Dedifferentiated amniotic fluid mesenchymal stem cell (primary cell): Measurements from ENCODE around the gene HLTF.
"Not testable (repeated sequence)": the region's sequence is repeated elsewhere in the genome, so short reads cannot be mapped to it uniquely, and the experiment has no call there.

Experiments used
- DNase-seq: peaks from one replicate; pipeline ENCODE4 v3.0.0-alpha.2; 2016; ENCODE audit errors: extremely low spot score

Gene HLTF

DNA sequence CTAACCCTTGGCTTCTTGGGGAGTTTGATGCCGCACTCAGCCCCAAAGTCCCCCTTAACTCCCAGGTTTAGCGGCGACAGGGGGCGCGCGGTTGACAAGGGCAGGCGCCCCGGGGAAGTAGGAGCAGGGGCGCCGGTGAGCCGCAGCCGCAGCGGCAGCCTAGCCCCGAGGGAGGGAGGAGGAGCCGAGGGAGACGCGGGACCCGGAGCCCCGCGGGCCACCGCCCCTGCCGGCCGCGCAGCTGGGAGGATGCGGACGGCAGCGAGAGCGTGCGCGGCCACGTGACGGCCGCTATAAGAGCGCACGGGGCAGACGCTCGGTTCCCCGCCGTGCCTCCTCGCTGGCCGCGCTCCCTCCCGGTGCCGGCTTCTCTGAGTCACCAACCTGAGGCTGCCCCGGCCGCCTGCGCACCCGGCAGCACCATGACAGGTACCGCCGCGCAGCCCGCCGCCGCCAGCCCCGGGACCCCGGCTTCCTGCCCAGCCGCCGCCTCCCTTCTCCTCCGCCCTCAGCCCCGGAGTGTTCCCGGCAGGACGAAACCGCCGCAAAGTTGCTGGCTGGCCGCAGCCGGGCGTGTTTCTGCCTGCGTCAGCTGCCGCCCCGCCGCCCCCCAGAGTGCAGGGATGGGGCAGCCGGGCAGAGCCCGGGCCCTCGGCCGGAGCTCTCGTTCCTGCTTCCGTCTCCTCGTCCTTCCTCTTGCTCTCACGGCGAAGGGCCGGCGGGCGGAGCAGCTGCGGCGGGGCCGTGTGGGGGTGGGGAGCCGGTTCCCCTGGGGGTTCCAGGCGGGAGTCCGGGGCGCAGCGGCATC lies 94.9 kb downstream of the HLTF start, which contains the start of gene GYG1:
TSS of gene GYG1 (plus strand) at position 322 of the 808 bp plus-strand sequence. CDS start at position 423, 101 bp downstream.
- peak; percentile 47 for DNase-seq

- no peak for DNase-seq
These were observed 96.1 kb downstream of the HLTF start for GRCh38 chr3:148990236-148990635.

GRCh38 chr3:148987551-148987950 lies 98.8 kb downstream of the HLTF start:
- DNase-seq: not testable (repeated sequence)

DNA sequence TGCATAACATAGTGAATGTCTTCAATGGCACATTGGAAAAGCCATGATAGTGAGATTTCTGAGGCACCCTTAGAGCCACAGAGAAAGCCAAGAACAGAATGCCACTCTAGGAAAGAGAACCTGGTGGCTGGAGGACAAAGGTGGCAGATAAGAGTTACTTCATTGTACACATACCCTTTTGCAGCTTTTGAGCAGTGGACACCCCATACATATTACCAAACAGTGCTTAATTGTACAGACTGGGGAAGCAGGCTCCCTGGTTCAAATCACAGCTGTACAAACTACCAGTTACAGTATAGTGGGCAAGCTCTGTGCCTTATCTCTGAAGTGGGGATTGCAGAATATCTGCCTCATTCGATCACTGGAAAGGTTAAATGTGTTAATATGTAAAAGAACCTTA lies 105.1 kb downstream of the HLTF start:
- no peak for DNase-seq
